NCI-H345 treated with DMSO at 0.1 percent for 48 hours (cell line): ENCODE measurements around the gene TBC1D5.

Experiments
- DNase-seq: peaks from one replicate; lab custom pipeline; 2025; ENCODE audit not compliant: unreplicated experiment; lab: John Stamatoyannopoulos, UW

The TBC1D5 gene

DNA sequence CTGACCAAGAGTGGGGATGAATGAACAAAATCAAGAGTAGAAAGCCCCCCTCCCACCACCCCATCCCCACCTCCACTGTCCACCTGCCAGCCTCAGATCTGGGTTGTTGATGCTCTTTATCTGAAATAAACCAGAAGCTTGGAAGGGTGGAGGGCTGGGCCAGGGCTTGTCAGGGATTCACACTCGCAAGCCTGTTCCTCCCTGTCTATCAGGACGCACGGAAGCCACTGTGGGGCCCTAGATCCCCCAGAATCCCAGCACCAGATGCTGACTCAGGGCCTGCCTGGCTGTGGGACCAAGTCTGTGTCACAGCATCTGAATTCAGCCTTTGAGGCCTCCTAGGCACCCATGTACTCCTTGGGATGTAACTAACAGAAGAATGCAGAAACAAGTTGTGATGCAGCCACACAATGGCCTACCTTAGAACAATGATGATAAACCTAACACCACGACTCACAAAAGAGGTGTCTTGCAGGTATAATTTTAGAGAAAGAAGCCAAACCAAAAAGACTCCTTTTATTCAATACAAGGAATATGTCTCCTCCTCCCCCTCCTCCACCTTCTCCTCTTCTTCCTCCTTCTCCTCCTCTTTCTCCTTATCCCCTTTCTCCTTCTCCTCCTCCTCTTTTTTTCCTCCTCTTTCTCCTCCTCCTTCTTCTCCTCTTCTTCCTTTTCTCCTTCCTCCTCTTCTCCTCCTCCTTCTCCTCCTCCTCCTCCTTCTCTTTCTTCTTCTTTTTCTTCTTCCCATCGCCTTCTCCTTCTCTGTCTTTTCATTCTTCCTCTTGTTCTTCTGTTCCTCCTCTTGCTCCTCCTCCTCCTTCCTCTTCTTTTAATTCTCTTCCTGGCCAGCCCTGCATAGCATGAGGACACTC lies 623.0 kb downstream of the TBC1D5 start:
- DNase-seq: no peak

DNA sequence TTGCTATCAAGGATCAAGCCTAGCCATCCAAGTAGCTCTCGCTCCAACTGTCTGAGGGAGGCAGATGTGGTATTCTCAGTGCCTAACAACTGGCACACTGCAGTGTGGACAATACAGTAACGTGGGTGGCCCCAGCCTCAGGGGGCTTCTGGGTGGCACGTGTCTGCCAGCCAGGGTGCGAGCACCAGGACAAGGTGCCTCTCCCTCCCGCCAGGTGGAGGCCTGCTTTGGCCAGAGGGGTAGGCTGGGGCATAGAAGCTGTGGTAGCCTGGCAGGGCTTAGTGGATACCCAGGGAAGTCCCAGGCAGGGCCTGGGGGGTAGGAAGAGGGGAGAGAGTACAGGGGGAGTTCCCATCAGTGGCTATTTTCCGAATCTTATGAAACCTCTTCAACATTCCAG lies 623.7 kb downstream of the TBC1D5 start:
- DNase-seq: no peak

DNA sequence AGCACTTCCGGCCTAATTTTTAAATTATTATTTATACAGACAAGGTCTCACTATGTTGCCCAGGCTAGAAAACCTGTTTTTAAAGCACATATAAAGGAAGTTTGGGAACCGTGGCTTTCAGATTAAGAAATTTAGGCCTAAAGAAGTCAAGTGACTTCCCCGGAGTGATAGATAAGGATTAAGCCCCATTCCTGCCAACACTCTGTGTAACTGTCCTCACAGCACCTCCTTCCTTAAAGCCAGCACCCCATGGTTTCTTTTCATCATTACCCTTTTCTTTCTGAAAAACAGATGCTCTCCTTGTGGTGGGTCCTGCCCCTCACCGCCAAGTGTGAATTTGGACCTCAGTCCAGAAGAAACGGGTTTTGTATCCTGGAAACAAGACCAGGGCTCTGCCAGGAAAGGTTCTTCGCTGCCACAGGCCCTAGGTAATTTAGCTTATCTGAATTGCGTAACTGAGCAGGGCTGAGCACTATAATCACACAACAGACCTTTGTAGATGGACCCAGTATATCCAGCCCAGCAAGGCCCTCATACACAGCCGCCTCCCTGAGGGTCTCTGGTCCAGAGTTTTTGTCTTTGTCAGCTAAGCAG lies 626.3 kb downstream of the TBC1D5 start:
- DNase-seq: no peak

DNA sequence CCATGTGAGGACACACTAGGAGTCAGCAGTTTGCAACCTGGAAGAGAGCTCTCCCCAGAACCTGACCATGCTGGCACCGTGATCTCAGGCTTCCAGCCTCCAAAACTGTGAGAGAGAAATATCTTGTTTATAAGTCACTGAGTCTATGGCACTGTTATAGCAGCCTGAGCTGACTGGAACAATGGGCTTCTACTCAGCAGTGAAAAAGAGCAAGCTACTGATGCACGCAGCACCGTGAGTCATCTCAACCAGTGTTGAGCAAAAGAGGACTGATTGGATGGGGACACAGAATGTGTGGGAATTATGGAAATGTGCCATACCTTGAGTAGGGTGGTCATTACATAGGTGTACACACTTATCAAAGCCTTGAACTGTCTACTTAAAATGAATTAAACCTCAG lies 627.2 kb downstream of the TBC1D5 start:
- no peak for DNase-seq

DNA sequence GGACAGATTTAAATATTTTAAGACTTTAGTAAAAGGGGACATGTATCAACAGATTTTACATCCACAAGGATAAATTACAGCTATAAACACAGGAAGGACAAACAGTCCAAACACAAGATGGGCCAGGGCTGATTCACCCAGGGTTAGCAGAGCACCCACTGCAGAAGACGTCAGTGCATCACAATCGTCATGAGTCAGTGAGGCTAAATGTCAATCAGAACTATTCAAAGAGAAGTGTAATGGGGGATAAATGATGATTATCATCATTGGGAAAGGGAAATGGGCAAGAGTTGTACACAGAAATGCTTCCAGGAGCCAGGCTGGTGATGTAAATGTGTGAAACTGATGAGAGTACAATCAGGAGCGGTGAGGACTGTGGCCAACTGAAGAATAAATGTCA lies 630.8 kb downstream of the TBC1D5 start:
- no peak for DNase-seq

DNA sequence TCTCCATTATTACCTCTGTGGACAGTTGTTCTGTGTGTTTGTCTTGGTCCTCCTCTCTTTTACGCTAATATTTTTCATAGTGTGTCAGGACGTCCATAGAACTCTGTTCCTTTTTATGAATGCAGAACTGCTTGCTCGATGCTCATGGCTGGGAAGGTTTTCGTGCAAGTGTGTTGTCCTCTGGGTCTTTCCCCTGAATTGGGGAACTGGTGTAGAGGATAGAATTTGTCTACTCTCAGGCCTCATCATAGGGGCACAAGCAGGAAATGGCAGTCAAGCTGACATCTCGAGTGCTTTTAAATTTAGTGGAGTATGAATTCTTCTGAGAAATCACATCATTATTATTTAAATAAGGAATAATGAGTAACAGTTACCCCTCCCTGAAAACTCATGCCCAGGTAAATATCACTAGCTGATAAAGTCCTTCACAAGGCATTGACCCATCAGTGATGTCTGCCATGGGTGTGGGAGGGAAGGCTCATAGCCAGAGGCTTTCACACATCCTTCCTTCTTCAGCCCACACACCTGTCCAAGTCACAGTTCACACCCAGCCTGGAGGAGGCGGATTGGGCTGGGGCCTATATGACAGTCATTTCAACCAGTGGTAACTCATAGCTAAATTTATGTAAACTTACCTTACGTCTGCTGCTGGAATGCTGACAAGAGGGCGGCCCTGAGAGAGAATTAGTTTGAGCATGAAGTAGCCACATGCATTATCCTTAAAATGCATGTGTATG lies 631.6 kb downstream of the TBC1D5 start:
- DNase-seq: no peak
